ENCODE data around the gene BLZF1. TPM values are rescaled to one million over a fixed set of nuclear protein-coding genes. Genes with fewer than 3 reads are reported as not detected.
"Not testable (repeated sequence)": the region's sequence is repeated elsewhere in the genome, so short reads cannot be mapped to it uniquely, and the experiment has no call there.

BLZF1 gene
- total RNA-seq, 1 donor from 2014 or later: 7.0 TPM

GRCh38 chr1:169360415-169360814 lies 7.6 kb upstream of the BLZF1 start:
- ATAC-seq: no peak
- DNase-seq (ENCODE audit: low spot score): no peak

- ATAC-seq (no peak), DNase-seq (ENCODE audit: low spot score) (no peak)
Measured at GRCh38 chr1:169361281-169361680, 6.7 kb upstream of the BLZF1 start.

GRCh38 chr1:169363046-169363730 lies 4.8 kb upstream of the BLZF1 start:
- ATAC-seq (no peak), DNase-seq (ENCODE audit: low spot score) (no peak)

- ATAC-seq (no peak), DNase-seq (ENCODE audit: low spot score) (no peak)
Measured at GRCh38 chr1:169364948-169365347, 3.0 kb upstream of the BLZF1 start.

GRCh38 chr1:169367096-169367685 lies 804 bp upstream of the BLZF1 start:
- no peak for DNase-seq (ENCODE audit: low spot score)
- no peak for ATAC-seq

- peak; percentile 12 for ATAC-seq
- DNase-seq (ENCODE audit: low spot score): no peak
Measured at GRCh38 chr1:169368406-169368769, 393 bp downstream of the BLZF1 start.

- ATAC-seq (no peak), DNase-seq (ENCODE audit: low spot score) (no peak)
Measured at GRCh38 chr1:169371404-169371803, 3.4 kb downstream of the BLZF1 start.

- peak; percentile 34 for ATAC-seq
- no peak for DNase-seq (ENCODE audit: low spot score)
Measured at GRCh38 chr1:169381162-169381561, 13.2 kb downstream of the BLZF1 start.

- DNase-seq (ENCODE audit: low spot score) (no peak), ATAC-seq (no peak)
Measured at GRCh38 chr1:169383449-169383848, 15.5 kb downstream of the BLZF1 start.

- DNase-seq (ENCODE audit: low spot score): no peak
- no peak for ATAC-seq
Measured at GRCh38 chr1:169387399-169387798, 19.4 kb downstream of the BLZF1 start.

GRCh38 chr1:169390303-169390702 lies 22.3 kb downstream of the BLZF1 start:
- DNase-seq (ENCODE audit: low spot score) (no peak), ATAC-seq (no peak)

GRCh38 chr1:169392406-169392805 lies 24.4 kb downstream of the BLZF1 start:
- DNase-seq (ENCODE audit: low spot score) (no peak), ATAC-seq (no peak)

GRCh38 chr1:169395955-169396354 lies 28.0 kb downstream of the BLZF1 start:
- DNase-seq (ENCODE audit: low spot score): no peak
- no peak for ATAC-seq

- ATAC-seq; DNase-seq (ENCODE audit: low spot score): not testable (repeated sequence)
Measured at GRCh38 chr1:169402578-169402977, 34.6 kb downstream of the BLZF1 start.

GRCh38 chr1:169408340-169408739 lies 40.3 kb downstream of the BLZF1 start:
- DNase-seq (ENCODE audit: low spot score); ATAC-seq: not testable (repeated sequence)

GRCh38 chr1:169414952-169415351 lies 47.0 kb downstream of the BLZF1 start:
- no peak for DNase-seq (ENCODE audit: low spot score)
- no peak for ATAC-seq

- DNase-seq (ENCODE audit: low spot score) (no peak), ATAC-seq (no peak)
Measured at GRCh38 chr1:169421309-169421708, 53.3 kb downstream of the BLZF1 start.

- DNase-seq (ENCODE audit: low spot score) (no peak), ATAC-seq (no peak)
Measured at GRCh38 chr1:169426174-169426705, 58.2 kb downstream of the BLZF1 start.

- DNase-seq (ENCODE audit: low spot score) (no peak), ATAC-seq (peak; percentile 31)
Measured at GRCh38 chr1:169427081-169427641, 59.2 kb downstream of the BLZF1 start, which contains the start of gene CCDC181. CCDC181 (minus strand) TSS chr1:169427474; CDS start chr1:169424927, 2,547 bp downstream.
